GM12865 (cell line): ENCODE results near the gene REG1A.

Experiments used
- DNase-seq: peaks from one replicate; pipeline ENCODE4 v3.0.0; 2010; ENCODE audit warnings: low read depth
- H3K4me3 ChIP-seq: 2 replicates; pipeline ENCODE4 v1.5.1; 2011; ENCODE audit warnings: mild to moderate bottlenecking, low read depth, low read length, control low read depth
- TF ChIP-seq, protein P1 (sequence below): IDR thresholded peaks from 2 replicates; pipeline ENCODE4 v1.5.1; 2011; ENCODE audit warnings: low read length, control low read depth, low read depth, inconsistent platforms; ENCODE audit not compliant: insufficient read depth; ENCODE audit errors: missing control alignments

Gene REG1A

DNA sequence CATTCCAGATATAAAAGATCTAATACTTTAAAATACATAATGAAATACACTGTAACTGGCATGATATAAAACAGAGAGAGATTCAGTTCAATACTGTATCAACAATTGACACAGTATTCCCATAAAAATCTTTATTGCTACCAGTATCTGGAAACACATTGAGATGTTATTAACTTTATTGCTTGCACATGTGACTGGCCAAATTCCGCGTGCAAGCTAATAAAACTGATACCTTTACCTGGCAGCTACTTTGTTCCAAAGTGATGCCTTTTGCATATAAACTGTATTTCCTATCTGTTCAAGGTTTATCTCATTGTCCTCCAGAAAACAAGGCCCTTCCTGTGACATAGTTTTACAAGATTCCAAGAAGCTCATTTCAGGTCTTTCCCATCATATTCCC is 17.1 kb upstream of the REG1A start:
- H3K4me3 ChIP-seq = no peak overlapping the region
- DNase-seq = no peak
- TF ChIP-seq, protein P1, sequence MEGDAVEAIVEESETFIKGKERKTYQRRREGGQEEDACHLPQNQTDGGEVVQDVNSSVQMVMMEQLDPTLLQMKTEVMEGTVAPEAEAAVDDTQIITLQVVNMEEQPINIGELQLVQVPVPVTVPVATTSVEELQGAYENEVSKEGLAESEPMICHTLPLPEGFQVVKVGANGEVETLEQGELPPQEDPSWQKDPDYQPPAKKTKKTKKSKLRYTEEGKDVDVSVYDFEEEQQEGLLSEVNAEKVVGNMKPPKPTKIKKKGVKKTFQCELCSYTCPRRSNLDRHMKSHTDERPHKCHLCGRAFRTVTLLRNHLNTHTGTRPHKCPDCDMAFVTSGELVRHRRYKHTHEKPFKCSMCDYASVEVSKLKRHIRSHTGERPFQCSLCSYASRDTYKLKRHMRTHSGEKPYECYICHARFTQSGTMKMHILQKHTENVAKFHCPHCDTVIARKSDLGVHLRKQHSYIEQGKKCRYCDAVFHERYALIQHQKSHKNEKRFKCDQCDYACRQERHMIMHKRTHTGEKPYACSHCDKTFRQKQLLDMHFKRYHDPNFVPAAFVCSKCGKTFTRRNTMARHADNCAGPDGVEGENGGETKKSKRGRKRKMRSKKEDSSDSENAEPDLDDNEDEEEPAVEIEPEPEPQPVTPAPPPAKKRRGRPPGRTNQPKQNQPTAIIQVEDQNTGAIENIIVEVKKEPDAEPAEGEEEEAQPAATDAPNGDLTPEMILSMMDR = no peak

DNA sequence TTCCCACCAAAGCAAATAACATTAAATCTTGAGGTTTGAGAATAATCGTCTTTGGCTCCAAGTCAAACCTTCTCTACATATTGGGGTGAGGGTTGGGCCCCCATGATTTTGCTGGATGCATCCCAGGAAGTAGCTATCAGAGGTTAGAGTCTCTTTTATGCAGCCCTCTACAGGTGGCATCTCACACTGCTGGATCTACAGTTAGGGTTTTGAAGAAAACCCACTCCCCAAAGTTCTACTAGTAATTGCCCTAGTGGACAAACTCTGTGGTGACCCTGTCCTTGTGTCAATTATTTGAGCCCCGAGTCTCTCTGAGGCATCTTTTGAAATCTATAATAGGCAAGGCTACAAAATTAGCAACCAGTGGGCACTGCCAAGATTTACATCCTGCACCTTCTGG is 15.0 kb upstream of the REG1A start:
- TF ChIP-seq, protein P1 = no peak
- no peak for DNase-seq
- no peak overlapping the region for H3K4me3 ChIP-seq

DNA sequence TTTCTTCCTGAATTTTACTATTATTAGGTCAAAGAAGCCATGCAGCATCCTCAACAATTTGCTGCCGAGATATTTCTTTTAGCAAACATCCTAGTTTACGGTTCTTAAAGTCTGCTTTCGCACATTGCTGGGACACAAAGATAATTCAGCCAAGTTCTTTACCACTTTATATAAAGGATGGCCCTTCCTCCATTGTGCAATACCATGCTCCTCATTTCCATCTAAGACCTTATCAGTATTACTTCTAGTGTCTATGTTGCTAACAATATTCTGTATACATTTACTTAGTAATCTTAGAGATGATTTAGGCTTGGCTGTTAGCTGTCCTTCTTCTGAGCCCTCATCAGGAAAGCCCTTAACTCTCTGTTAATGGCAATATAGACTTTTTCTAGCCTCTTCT is 8.0 kb upstream of the REG1A start:
- H3K4me3 ChIP-seq = no peak overlapping the region
- TF ChIP-seq, protein P1 = no peak
- no peak for DNase-seq

DNA sequence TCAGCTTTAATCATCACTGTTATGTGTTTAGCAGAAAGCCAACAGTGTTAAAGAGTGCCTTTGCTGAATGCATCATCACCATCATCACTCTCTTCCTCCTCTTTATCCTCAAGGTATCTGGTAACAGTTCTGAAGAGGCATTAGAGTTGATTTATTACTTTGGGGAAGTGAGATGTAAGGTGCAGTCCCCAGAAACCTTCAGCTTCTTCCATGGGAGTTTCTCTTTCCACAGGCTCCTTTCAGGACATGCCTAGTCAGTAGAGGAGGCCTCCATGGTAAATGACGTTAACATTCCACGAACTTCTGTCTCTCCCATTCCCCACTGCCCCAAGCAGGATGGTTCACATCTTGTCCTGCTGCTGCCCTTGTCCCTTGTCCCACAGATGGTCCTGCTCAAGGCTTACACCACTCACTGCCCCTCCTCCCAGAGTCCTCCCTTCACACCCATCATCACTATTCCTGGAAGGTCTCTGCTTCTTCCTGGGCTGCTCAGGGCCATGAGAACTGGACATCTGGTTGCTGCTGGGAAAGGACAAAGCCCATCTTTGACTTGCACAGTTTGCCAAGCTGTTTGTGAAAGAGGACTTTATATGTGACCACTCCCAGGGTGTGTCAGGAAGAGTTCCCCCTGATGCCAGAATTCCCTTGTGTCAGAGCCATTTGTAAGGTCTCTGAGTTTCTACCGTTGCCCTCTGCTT is 5.3 kb upstream of the REG1A start:
- DNase-seq = no peak
- TF ChIP-seq, protein P1 = no peak
- no peak overlapping the region for H3K4me3 ChIP-seq

DNA sequence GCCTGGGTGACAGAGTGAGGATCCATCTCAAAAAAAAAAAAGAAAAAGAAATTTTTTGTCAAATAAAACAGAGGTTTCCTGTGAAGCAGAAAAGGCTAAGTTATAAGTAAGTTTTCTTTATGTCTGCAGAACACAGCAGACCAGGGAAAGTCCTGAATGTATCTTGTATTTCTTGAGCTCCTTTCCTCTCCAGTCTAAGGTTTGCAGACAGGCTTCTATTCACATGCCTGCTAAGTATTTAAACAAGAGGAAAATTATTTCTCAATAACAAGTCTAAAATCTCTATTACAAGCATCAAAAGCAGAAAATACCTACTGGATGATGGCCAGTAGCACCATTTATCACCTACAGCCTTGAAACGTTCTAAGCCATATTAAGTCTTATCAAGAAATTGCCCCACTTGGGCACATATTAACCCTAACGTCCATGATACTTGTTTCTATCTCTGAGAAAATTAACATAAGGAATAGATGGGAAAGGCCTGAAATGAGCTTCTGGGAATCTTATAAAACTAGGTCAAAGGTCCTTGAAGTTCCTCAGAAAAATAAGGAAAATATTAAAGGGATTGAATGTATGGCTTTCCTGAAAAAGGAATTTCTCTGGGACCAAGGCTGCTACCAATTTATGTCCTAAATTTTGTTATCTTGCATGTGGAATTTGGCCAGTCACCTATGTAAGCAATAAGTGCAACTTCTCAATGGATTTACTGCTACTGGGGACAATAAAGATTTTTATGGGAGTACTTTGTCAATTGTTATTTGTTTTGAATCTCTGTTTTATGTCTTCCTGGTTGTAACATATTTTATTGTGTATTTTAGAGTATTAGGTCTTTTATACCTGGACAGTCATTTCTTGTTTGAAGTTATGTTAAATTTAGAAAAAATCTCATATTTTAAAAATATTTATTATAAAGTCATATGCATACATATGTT is 3.0 kb upstream of the REG1A start:
- TF ChIP-seq, protein P1 = no peak
- no peak overlapping the region for H3K4me3 ChIP-seq
- no peak for DNase-seq

DNA sequence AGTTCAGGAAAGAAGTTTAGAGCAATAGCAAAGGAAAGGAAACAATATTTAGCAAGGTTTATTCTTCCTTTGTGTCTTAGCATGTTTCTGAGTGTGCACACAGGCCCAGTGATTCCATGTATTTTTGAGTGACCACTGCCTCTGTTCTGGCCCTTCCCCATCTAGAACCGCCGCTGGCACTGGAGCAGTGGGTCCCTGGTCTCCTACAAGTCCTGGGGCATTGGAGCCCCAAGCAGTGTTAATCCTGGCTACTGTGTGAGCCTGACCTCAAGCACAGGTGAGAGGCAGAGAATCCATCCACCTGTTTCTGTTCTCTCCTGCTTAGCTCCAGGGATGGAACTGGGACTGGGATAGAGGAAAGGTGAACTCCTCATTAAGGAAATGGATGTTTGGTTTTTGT is 2.4 kb downstream of the REG1A start:
- DNase-seq = no peak
- TF ChIP-seq, protein P1 = no peak
- H3K4me3 ChIP-seq = no peak overlapping the region
